GM18870 (cell line): ENCODE measurements around the gene SMIM43.
"Not testable (repeated sequence)": the region's sequence is repeated elsewhere in the genome, so short reads cannot be mapped to it uniquely, and the experiment has no call there.

Source experiments
- ATAC-seq: cut with Tn5 transposase; IDR thresholded peaks from one replicate; pipeline ENCODE4 v1.9.1; 2021; ENCODE audit warnings: moderate library complexity; ENCODE audit not compliant: unreplicated experiment

The SMIM43 gene

GRCh38 chr4:121784401-121784800 lies 19.4 kb upstream of the SMIM43 start:
- no peak for ATAC-seq

GRCh38 chr4:121783210-121783609 lies 18.2 kb upstream of the SMIM43 start:
- ATAC-seq = no peak

GRCh38 chr4:121778991-121779628 lies 14.1 kb upstream of the SMIM43 start:
- ATAC-seq = no peak

- peak; percentile 76 for ATAC-seq
Measured at GRCh38 chr4:121777625-121778024, 12.7 kb upstream of the SMIM43 start.

GRCh38 chr4:121776610-121777401 lies 11.8 kb upstream of the SMIM43 start:
- ATAC-seq = no peak

GRCh38 chr4:121773883-121774282 lies 8.9 kb upstream of the SMIM43 start:
- ATAC-seq = no peak

- no peak for ATAC-seq
Measured at GRCh38 chr4:121771869-121772268, 6.9 kb upstream of the SMIM43 start.

- ATAC-seq = no peak
Measured at GRCh38 chr4:121769341-121769740, 4.4 kb upstream of the SMIM43 start.

- ATAC-seq = no peak
Measured at GRCh38 chr4:121767166-121767565, 2.2 kb upstream of the SMIM43 start.

GRCh38 chr4:121765971-121766538 lies 1.1 kb upstream of the SMIM43 start:
- ATAC-seq = no peak

GRCh38 chr4:121765368-121765705 lies 373 bp upstream of the SMIM43 start:
- ATAC-seq = no peak

GRCh38 chr4:121764303-121764701 lies 662 bp downstream of the SMIM43 start:
- no peak for ATAC-seq

GRCh38 chr4:121760205-121760604 lies 4.8 kb downstream of the SMIM43 start:
- no peak for ATAC-seq

- no peak for ATAC-seq
Measured at GRCh38 chr4:121758925-121759568, 5.9 kb downstream of the SMIM43 start.

GRCh38 chr4:121752142-121752541 lies 12.8 kb downstream of the SMIM43 start:
- not testable (repeated sequence) for ATAC-seq

GRCh38 chr4:121749225-121749624 lies 15.7 kb downstream of the SMIM43 start:
- ATAC-seq = no peak

- ATAC-seq = no peak
Measured at GRCh38 chr4:121742794-121743193, 22.2 kb downstream of the SMIM43 start.

GRCh38 chr4:121741751-121742150 lies 23.2 kb downstream of the SMIM43 start:
- ATAC-seq = no peak

- no peak for ATAC-seq
Measured at GRCh38 chr4:121740796-121741409, 24.1 kb downstream of the SMIM43 start.

- no peak for ATAC-seq
Measured at GRCh38 chr4:121739575-121739974, 25.4 kb downstream of the SMIM43 start.

- no peak for ATAC-seq
Measured at GRCh38 chr4:121738780-121739535, 26.0 kb downstream of the SMIM43 start.
